SK-N-MC (cell line): ENCODE data around the gene WRAP73.

Experiments used
- DNase-seq: peaks from one replicate; pipeline ENCODE4 v3.0.0-alpha.2; 2011; ENCODE audit warnings: low read depth, low spot score
- H3K27ac ChIP-seq: fragments of 200-600 bp; sonication (generic); 2 replicates; pipeline ENCODE4 v1.5.1; 2016; ENCODE audit warnings: mixed run types
- H3K36me3 ChIP-seq: fragments of 200-600 bp; sonication (generic); 2 replicates; pipeline ENCODE4 v1.6.1; 2017; ENCODE audit warnings: antibody characterized with exemption, low read length, mixed read lengths; ENCODE audit not compliant: insufficient read depth
- H3K4me3 ChIP-seq: fragments of 200-600 bp; sonication (generic); 2 replicates; pipeline ENCODE4 v1.5.1; 2016
- H3K9ac ChIP-seq: fragments of 200-600 bp; sonication (generic); 2 replicates; pipeline ENCODE4 v1.8.0; 2017; ENCODE audit warnings: mixed run types, mixed read lengths; ENCODE audit not compliant: insufficient read length
- H3K9me3 ChIP-seq: fragments of 200-600 bp; sonication (generic); 2 replicates; pipeline ENCODE4 v1.6.1; 2017; ENCODE audit warnings: low read depth, mild to moderate bottlenecking, antibody characterized with exemption, low read length, moderate library complexity, mixed read lengths
- EZH2 ChIP-seq: fragments of 200-600 bp; sonication (generic); IDR thresholded peaks from one replicate; pipeline ENCODE4 v1.6.1; 2017; ENCODE audit warnings: antibody characterized with exemption
- FOXP2 ChIP-seq: optimal IDR thresholded peaks from 2 replicates; pipeline ENCODE3; 2011; ENCODE audit warnings: mild to moderate bottlenecking, moderate library complexity; ENCODE audit not compliant: insufficient read depth; ENCODE audit errors: extremely low read length, control extremely low read depth
- POLR2AphosphoS5 ChIP-seq: IDR thresholded peaks from 2 replicates; pipeline ENCODE4 v1.6.1; 2012; ENCODE audit warnings: mild to moderate bottlenecking, low read depth, low read length, borderline replicate concordance

Gene WRAP73

GRCh38 chr1:3693321-3693720, 43.4 kb upstream of the WRAP73 start:
- H3K4me3 ChIP-seq: no peak overlapping the region
- no peak for TF ChIP-seq EZH2
- no peak for TF ChIP-seq FOXP2
- no peak for TF ChIP-seq POLR2AphosphoS5
- DNase-seq: no peak
- no peak overlapping the region for H3K27ac ChIP-seq
- no peaks in the 10 kb centered on the region for H3K36me3 ChIP-seq
- no peaks in the 10 kb centered on the region for H3K9me3 ChIP-seq
- no peak overlapping the region for H3K9ac ChIP-seq

- Histone ChIP-seq H3K9ac (no peak overlapping the region), H3K9me3 (no peaks in the 10 kb centered on the region), H3K4me3 (no peak overlapping the region), H3K36me3 (no peaks in the 10 kb centered on the region), H3K27ac (no peak overlapping the region)
- DNase-seq: no peak
- TF ChIP-seq POLR2AphosphoS5 (no peak), FOXP2 (no peak), EZH2 (no peak)
These were observed 42.7 kb upstream of the WRAP73 start for GRCh38 chr1:3692598-3692997.

GRCh38 chr1:3691421-3692204, 41.7 kb upstream of the WRAP73 start:
- Histone ChIP-seq H3K27ac (no peak overlapping the region), H3K36me3 (no peaks in the 10 kb centered on the region), H3K9me3 (no peaks in the 10 kb centered on the region), H3K4me3 (no peak overlapping the region), H3K9ac (no peak overlapping the region)
- TF ChIP-seq POLR2AphosphoS5 (no peak), FOXP2 (no peak), EZH2 (no peak)
- DNase-seq: no peak

- TF ChIP-seq EZH2: no peak
- TF ChIP-seq POLR2AphosphoS5: no peak
- TF ChIP-seq FOXP2: no peak
- DNase-seq: no peak
- Histone ChIP-seq H3K27ac (no peak overlapping the region), H3K9ac (no peak overlapping the region), H3K36me3 (no peaks in the 10 kb centered on the region), H3K9me3 (no peaks in the 10 kb centered on the region), H3K4me3 (no peak overlapping the region)
These were observed 40.6 kb upstream of the WRAP73 start for GRCh38 chr1:3690282-3691065.

GRCh38 chr1:3689138-3689750, 39.3 kb upstream of the WRAP73 start:
- no peak overlapping the region for H3K27ac ChIP-seq
- no peak for DNase-seq
- no peak overlapping the region for H3K4me3 ChIP-seq
- no peaks in the 10 kb centered on the region for H3K9me3 ChIP-seq
- H3K36me3 ChIP-seq: no peaks in the 10 kb centered on the region
- no peak overlapping the region for H3K9ac ChIP-seq
- TF ChIP-seq POLR2AphosphoS5 (no peak), FOXP2 (no peak), EZH2 (no peak)

GRCh38 chr1:3688356-3689137, 38.6 kb upstream of the WRAP73 start:
- DNase-seq: no peak
- Histone ChIP-seq H3K27ac (no peak overlapping the region), H3K36me3 (no peaks in the 10 kb centered on the region), H3K4me3 (no peak overlapping the region), H3K9me3 (no peaks in the 10 kb centered on the region), H3K9ac (no peak overlapping the region)
- no peak for TF ChIP-seq POLR2AphosphoS5
- no peak for TF ChIP-seq FOXP2
- TF ChIP-seq EZH2: no peak

- TF ChIP-seq EZH2 (no peak), POLR2AphosphoS5 (no peak), FOXP2 (no peak)
- no peak overlapping the region for H3K9ac ChIP-seq
- no peak overlapping the region for H3K4me3 ChIP-seq
- DNase-seq: no peak
- H3K27ac ChIP-seq: no peak overlapping the region
- H3K9me3 ChIP-seq: no peaks in the 10 kb centered on the region
- H3K36me3 ChIP-seq: no peaks in the 10 kb centered on the region
These were observed 37.6 kb upstream of the WRAP73 start for GRCh38 chr1:3687504-3687903.
